Measurements from ENCODE around the gene XAGE3. TPM values are rescaled to one million over a fixed set of nuclear protein-coding genes. Genes with fewer than 3 reads are reported as not detected.

The XAGE3 gene
- total RNA-seq, 4 donors from 2014 or later, result not detected

DNA sequence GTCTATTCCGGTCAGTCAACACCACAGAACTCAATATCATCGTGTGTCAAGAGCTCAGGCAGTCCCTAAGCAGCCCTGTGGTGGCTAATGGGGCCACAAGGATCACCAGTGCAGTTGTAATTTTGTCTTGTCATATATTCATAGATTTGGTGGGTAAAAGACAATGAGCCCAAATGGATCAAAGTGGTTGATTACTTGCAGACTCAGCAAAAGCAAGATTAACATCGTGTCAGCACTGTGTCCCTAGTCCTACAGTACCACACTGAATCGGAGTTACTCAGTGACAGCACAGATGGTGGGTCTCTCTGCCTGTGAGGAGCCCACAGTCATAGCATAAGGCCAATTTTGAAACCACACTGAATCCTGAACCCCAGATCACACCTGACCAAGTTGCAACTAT lies 48.1 kb downstream of the XAGE3 start:
- no peaks in the 10 kb centered on the region for H3K27me3 ChIP-seq
- H3K9me3 ChIP-seq, result no peaks in the 10 kb centered on the region
- H3K4me1 ChIP-seq, result peaks cover 0 to 4% of the 10 kb centered on the region in 2 donors
- TF ChIP-seq CTCF (IDR thresholded peaks at IDR 0.05) (no peak), POLR2A (IDR thresholded peaks at IDR 0.05) (no peak)
- H3K27ac ChIP-seq, result no peak overlapping the region
- DNase-seq, result no peak
- 96 to 100% methylated on average over 1 to 4 of the region's 4 CpGs for WGBS, 2 donors
- intact Hi-C loops (cut with DNase I), result no loop called here
- H3K36me3 ChIP-seq, result no peaks in the 10 kb centered on the region
- H3K4me3 ChIP-seq (replicated peaks in 1 of 3), result no peak overlapping the region

Other genes starting within 250 kb of the XAGE3 start
- gene SSX7, start 213.2 kb downstream of the XAGE3 start, total RNA-seq, result not detected
- gene SSX2, start 160.9 kb downstream of the XAGE3 start, total RNA-seq, result not detected
- 1 to 10 TPM in 1 of 4 donors, under 1 TPM in 1, not detected in 2; 0.94 to 3.5 TPM for gene SSX2B, start 116.8 kb downstream of the XAGE3 start, total RNA-seq
- not detected for gene SPANXN5, start 70.7 kb downstream of the XAGE3 start, total RNA-seq
- gene XAGE5, start 56.8 kb downstream of the XAGE3 start, total RNA-seq, result not detected
- gene FAM156B, start 29.2 kb upstream of the XAGE3 start, total RNA-seq, result 10 to 100 TPM; 15.3 to 31.4 (median 21.4) TPM
- 10 to 100 TPM in 3 of 4 donors, 1 to 10 TPM in 1; 7.7 to 19.9 (median 11.5) TPM for gene FAM156A, start 90.4 kb upstream of the XAGE3 start, total RNA-seq
- gene GPR173, start 180.7 kb upstream of the XAGE3 start, total RNA-seq, result 1 to 10 TPM in 2 of 4 donors, under 1 TPM in 2; 0.78 to 1.3 (median 1.1) TPM
- gene TSPYL2, start 214.3 kb upstream of the XAGE3 start, total RNA-seq, result 10 to 100 TPM; 30.9 to 83.1 (median 49.1) TPM
- gene KANTR, start 226.1 kb upstream of the XAGE3 start, total RNA-seq, result 10 to 100 TPM; 15.5 to 41.5 (median 21.8) TPM